DND-41 (cell line): Measurements from ENCODE around the gene L3MBTL4.

Source experiments
- ATAC-seq: fragments of 200-7000 bp; cut with Tn5 transposase; 3 replicates; pipeline ENCODE4 v1.9.1; 2021; ENCODE audit warnings: low read depth; ENCODE audit not compliant: insufficient read depth
- DNase-seq: peaks from one replicate; pipeline ENCODE4 v3.0.0-alpha.2; 2020
- H2AFZ ChIP-seq: 2 replicates; pipeline ENCODE4 v1.6.0; 2012; ENCODE audit warnings: low read depth, low read length
- H3K27ac ChIP-seq: 2 replicates; pipeline ENCODE4 v1.5.1; 2012; ENCODE audit warnings: low read length, inconsistent platforms
- H3K27me3 ChIP-seq: fragments of 200-600 bp; sonication (generic); 2 replicates; pipeline ENCODE4 v1.6.0; 2012; ENCODE audit warnings: low read length, mild to moderate bottlenecking, inconsistent platforms; ENCODE audit not compliant: insufficient read depth, poor library complexity
- H3K36me3 ChIP-seq: 2 replicates; pipeline ENCODE4 v1.5.1; 2012; ENCODE audit warnings: low read length, inconsistent platforms; ENCODE audit not compliant: insufficient read depth
- H3K4me1 ChIP-seq: 2 replicates; pipeline ENCODE4 v1.5.1; 2012; ENCODE audit warnings: mild to moderate bottlenecking, low read length; ENCODE audit not compliant: insufficient read depth
- H3K4me2 ChIP-seq: 2 replicates; pipeline ENCODE4 v1.6.0; 2012; ENCODE audit warnings: mild to moderate bottlenecking, moderate library complexity, low read length, inconsistent platforms; ENCODE audit not compliant: insufficient read depth
- H3K4me3 ChIP-seq, 2 experiments: fragments of 200-600 bp in 1 of 2; shearing (Covaris generic) in 1 of 2; 2 replicates each; pipeline ENCODE4 v1.5.1; 2012 to 2016; ENCODE audit warnings: inconsistent platforms in 2 of 2, low read length in 2 of 2, mild to moderate bottlenecking in 2 of 2, low read depth in 1 of 2, moderate library complexity in 1 of 2
- H3K79me2 ChIP-seq: 2 replicates; pipeline ENCODE4 v1.6.0; 2012; ENCODE audit warnings: low read length, inconsistent platforms; ENCODE audit not compliant: insufficient read depth
- H3K9ac ChIP-seq: 2 replicates; pipeline ENCODE4 v1.6.0; 2012; ENCODE audit warnings: low read depth, mild to moderate bottlenecking, inconsistent platforms, low read length, moderate library complexity
- H3K9me3 ChIP-seq: 2 replicates; pipeline ENCODE4 v1.5.1; 2012; ENCODE audit warnings: low read length, moderate library complexity, mild to moderate bottlenecking, inconsistent platforms; ENCODE audit not compliant: insufficient read depth, severe bottlenecking
- H4K20me1 ChIP-seq: 2 replicates; pipeline ENCODE4 v1.6.0; 2012; ENCODE audit warnings: low read length; ENCODE audit not compliant: insufficient read depth
- EZH2 ChIP-seq: IDR thresholded peaks from 3 replicates; pipeline ENCODE4 v1.6.1; 2012; ENCODE audit warnings: borderline replicate concordance, low read depth, mild to moderate bottlenecking, moderate library complexity, low read length, inconsistent platforms; ENCODE audit not compliant: severe bottlenecking
- TF ChIP-seq, protein P1 (sequence below): IDR thresholded peaks from 2 replicates; pipeline ENCODE4 v1.5.1; 2012; ENCODE audit warnings: borderline replicate concordance, low read length, moderate library complexity, mild to moderate bottlenecking; ENCODE audit not compliant: poor library complexity, severe bottlenecking; ENCODE audit errors: extremely low read depth

L3MBTL4 gene

DNA sequence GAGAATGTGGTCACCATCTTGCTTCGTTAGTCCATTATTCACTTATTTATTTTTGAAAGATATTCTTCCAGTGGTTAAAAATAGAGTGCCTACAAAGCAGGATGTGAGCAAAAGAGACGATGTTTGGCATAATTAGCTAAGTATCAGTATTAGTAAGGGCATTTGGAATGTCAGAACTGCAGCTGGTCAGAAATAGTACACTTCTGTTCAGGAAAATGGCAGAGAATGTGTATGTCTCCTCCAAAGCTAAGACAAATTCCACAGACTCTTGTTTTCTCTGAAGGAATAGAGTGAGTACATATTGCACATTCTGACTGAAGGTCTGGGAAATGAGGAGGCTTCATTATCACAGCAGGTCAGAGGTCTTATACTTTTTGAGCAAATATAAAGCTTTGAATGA, 209.0 kb downstream of the L3MBTL4 start:
- Histone ChIP-seq H3K9ac (no peak overlapping the region), H2AFZ (no peak overlapping the region), H4K20me1 (no peaks in the 10 kb centered on the region), H3K79me2 (no peaks in the 10 kb centered on the region), H3K4me3 (no peak overlapping the region), H3K27ac (no peak overlapping the region), H3K9me3 (no peaks in the 10 kb centered on the region), H3K36me3 (no peaks in the 10 kb centered on the region), H3K4me2 (no peak overlapping the region), H3K4me1 (no peaks in the 10 kb centered on the region), H3K27me3 (no peaks in the 10 kb centered on the region)
- DNase-seq (no peak), ATAC-seq (no peak)
- TF ChIP-seq EZH2 = no peak
- TF ChIP-seq, protein P1, sequence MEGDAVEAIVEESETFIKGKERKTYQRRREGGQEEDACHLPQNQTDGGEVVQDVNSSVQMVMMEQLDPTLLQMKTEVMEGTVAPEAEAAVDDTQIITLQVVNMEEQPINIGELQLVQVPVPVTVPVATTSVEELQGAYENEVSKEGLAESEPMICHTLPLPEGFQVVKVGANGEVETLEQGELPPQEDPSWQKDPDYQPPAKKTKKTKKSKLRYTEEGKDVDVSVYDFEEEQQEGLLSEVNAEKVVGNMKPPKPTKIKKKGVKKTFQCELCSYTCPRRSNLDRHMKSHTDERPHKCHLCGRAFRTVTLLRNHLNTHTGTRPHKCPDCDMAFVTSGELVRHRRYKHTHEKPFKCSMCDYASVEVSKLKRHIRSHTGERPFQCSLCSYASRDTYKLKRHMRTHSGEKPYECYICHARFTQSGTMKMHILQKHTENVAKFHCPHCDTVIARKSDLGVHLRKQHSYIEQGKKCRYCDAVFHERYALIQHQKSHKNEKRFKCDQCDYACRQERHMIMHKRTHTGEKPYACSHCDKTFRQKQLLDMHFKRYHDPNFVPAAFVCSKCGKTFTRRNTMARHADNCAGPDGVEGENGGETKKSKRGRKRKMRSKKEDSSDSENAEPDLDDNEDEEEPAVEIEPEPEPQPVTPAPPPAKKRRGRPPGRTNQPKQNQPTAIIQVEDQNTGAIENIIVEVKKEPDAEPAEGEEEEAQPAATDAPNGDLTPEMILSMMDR = no peak

DNA sequence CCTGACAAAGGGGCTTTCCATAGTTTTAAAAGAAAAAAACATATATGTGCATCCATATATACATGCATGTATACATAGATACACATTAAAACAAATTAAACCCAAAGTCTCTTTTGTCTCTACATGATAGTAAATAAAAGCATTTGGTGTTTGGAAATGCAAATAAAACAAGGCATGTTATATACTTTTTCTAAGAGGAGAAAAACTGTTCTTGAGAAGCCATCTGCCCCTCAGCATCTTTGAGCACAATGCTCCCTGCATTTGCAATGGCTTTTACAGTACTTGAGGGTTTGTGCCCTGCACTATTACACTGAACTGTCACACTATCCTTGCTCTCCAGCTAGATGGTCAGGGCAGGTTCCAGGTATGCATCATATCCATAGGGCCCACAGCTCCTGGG, 210.2 kb downstream of the L3MBTL4 start:
- no peaks in the 10 kb centered on the region for H3K27me3 ChIP-seq
- H3K4me3 ChIP-seq = no peak overlapping the region
- H3K9me3 ChIP-seq = peaks cover 2% of the 10 kb centered on the region
- no peak for TF ChIP-seq EZH2
- TF ChIP-seq, protein P1 = no peak
- H3K27ac ChIP-seq = no peak overlapping the region
- no peaks in the 10 kb centered on the region for H4K20me1 ChIP-seq
- H3K79me2 ChIP-seq = no peaks in the 10 kb centered on the region
- H2AFZ ChIP-seq = no peak overlapping the region
- no peak overlapping the region for H3K4me2 ChIP-seq
- no peaks in the 10 kb centered on the region for H3K36me3 ChIP-seq
- H3K9ac ChIP-seq = no peak overlapping the region
- ATAC-seq (no peak), DNase-seq (no peak)
- H3K4me1 ChIP-seq = no peaks in the 10 kb centered on the region

DNA sequence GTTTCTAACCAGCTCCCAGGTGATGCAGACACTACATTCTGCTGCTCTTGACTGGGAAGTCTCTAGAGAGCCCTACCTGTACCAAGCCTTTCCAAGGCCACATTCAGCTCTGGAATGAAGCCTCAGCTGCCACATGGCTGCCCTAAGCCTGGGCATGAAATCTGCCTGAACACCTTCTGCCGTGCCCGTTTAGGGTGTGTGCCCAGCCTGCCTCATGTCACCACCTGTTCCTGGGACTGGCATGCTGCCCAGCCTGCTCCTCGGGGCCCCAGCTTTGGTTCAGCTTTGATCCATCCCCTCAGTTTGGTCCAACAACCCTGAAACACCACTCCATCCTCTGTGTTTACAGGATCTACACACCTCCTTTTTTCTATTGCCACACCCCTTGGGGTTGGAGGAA, 210.9 kb downstream of the L3MBTL4 start:
- Histone ChIP-seq H3K4me3 (no peak overlapping the region), H3K36me3 (no peaks in the 10 kb centered on the region), H3K27me3 (no peaks in the 10 kb centered on the region), H3K4me2 (no peak overlapping the region), H2AFZ (no peak overlapping the region), H3K9me3 (peaks cover 2% of the 10 kb centered on the region), H3K4me1 (no peaks in the 10 kb centered on the region), H3K9ac (no peak overlapping the region), H3K27ac (no peak overlapping the region), H3K79me2 (no peaks in the 10 kb centered on the region), H4K20me1 (no peaks in the 10 kb centered on the region)
- no peak for DNase-seq
- no peak for ATAC-seq
- TF ChIP-seq, protein P1 = no peak
- no peak for TF ChIP-seq EZH2

DNA sequence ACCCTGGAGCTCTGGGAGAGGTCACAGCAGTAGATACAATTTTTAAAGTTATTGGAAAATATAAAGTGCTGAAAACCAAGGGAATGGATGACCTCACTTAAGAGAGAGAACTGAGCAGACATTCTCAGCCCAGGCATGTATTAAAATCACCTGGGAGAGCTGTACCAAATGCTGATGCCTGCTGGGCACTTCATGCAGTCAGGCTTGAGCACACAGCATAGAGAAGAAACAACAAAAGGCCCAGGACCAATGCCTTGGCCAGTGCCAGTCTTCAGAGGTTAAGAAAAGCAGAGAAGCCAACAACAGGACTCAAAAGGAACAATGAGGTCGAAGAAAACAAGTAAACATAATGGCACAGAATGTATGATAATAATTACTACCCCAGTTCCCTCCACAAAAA, 211.8 kb downstream of the L3MBTL4 start:
- Histone ChIP-seq H3K36me3 (no peaks in the 10 kb centered on the region), H4K20me1 (no peaks in the 10 kb centered on the region), H3K4me3 (no peak overlapping the region), H3K9me3 (peaks cover 2% of the 10 kb centered on the region), H3K9ac (no peak overlapping the region), H2AFZ (no peak overlapping the region), H3K4me1 (no peaks in the 10 kb centered on the region), H3K27me3 (no peaks in the 10 kb centered on the region), H3K27ac (no peak overlapping the region), H3K79me2 (no peaks in the 10 kb centered on the region), H3K4me2 (no peak overlapping the region)
- TF ChIP-seq, protein P1 = no peak
- TF ChIP-seq EZH2 = no peak
- DNase-seq = no peak
- no peak for ATAC-seq
